IMR-90 (cell line): ENCODE measurements around the gene C19orf73. TPM values are rescaled to one million over a fixed set of nuclear protein-coding genes. Genes with fewer than 3 reads are reported as not detected.
"Not testable (repeated sequence)": the region's sequence is repeated elsewhere in the genome, so short reads cannot be mapped to it uniquely, and the experiment has no call there.

Source experiments
- ATAC-seq: fragments of 200-7000 bp; cut with Tn5 transposase; 2 replicates; pipeline ENCODE4 v1.9.1; 2020; ENCODE audit warnings: low read depth, mild to moderate bottlenecking, moderate library complexity
- BruUV-seq: library from RNA; stranded (reverse); fragments of 400-500 nt; replicated peaks from 2 replicates; lab custom pipeline; 2021; lab: Mats Ljungman, UMichigan
- CTCF ChIA-PET: fragments of 300-600 bp; formaldehyde crosslinking; extraction: SDS; loops from one replicate; lab custom pipeline; 2021; ENCODE audit warnings: antibody characterized with exemption; lab: Yijun Ruan, JAX
- POLR2A ChIA-PET: fragments of 300-600 bp; sonication (Branson Sonifier 250); formaldehyde crosslinking; loops from one replicate; lab custom pipeline; 2022; ENCODE audit warnings: antibody characterized with exemption; ENCODE audit not compliant: unreplicated experiment; lab: Charles Lee
- DNase-seq: peaks from one replicate; pipeline ENCODE4 v3.0.0; 2013
- H2AFZ ChIP-seq: replicated peaks from 2 replicates; pipeline ENCODE3; 2013; ENCODE audit warnings: low read length, mild to moderate bottlenecking; ENCODE audit not compliant: poor library complexity
- H2AK5ac ChIP-seq: 2 replicates; pipeline ENCODE4 v1.6.1; 2013; ENCODE audit warnings: low read depth, low read length, inconsistent platforms
- H2AK9ac ChIP-seq: replicated peaks from 2 replicates; pipeline ENCODE3; 2013; ENCODE audit warnings: mild to moderate bottlenecking, low read depth, low read length, moderate library complexity; ENCODE audit not compliant: poor library complexity
- H2BK120ac ChIP-seq: 2 replicates; pipeline ENCODE4 v1.6.1; 2013; ENCODE audit warnings: low read depth, low read length, inconsistent platforms
- H2BK15ac ChIP-seq: 3 replicates; pipeline ENCODE4 v1.6.1; 2013; ENCODE audit warnings: low read depth, low read length, inconsistent platforms
- H2BK20ac ChIP-seq: 2 replicates; pipeline ENCODE4 v1.6.1; 2013; ENCODE audit warnings: low read depth, mild to moderate bottlenecking, inconsistent platforms, low read length, moderate library complexity
- H2BK5ac ChIP-seq: 2 replicates; pipeline ENCODE4 v1.6.1; 2013; ENCODE audit warnings: mild to moderate bottlenecking, low read depth, low read length, inconsistent platforms; ENCODE audit not compliant: poor library complexity, severe bottlenecking
- H3K14ac ChIP-seq: replicated peaks from 2 replicates; pipeline ENCODE4 v1.6.1; 2013; ENCODE audit warnings: low read depth, low read length, inconsistent platforms
- H3K18ac ChIP-seq: 2 replicates; pipeline ENCODE4 v1.6.1; 2013; ENCODE audit warnings: low read depth, low read length, control low read depth
- H3K23ac ChIP-seq: 2 replicates; pipeline ENCODE4 v1.6.1; 2013; ENCODE audit warnings: low read depth, low read length, inconsistent platforms
- H3K27ac ChIP-seq: 2 replicates; pipeline ENCODE4 v1.5.1; 2013; ENCODE audit warnings: mild to moderate bottlenecking, control low read depth, low read length; ENCODE audit not compliant: insufficient read depth
- H3K27me3 ChIP-seq: 2 replicates; pipeline ENCODE4 v1.6.1; 2013; ENCODE audit warnings: low read length; ENCODE audit not compliant: control insufficient read depth, insufficient read depth
- H3K36me3 ChIP-seq: 2 replicates; pipeline ENCODE4 v1.6.1; 2013; ENCODE audit warnings: low read length, mixed read lengths; ENCODE audit not compliant: control insufficient read depth, insufficient read depth
- H3K4ac ChIP-seq: 2 replicates; pipeline ENCODE4 v1.6.1; 2013; ENCODE audit warnings: low read depth, low read length, inconsistent platforms
- H3K4me1 ChIP-seq: 2 replicates; pipeline ENCODE4 v1.6.1; 2013; ENCODE audit warnings: low read length, mixed read lengths; ENCODE audit not compliant: control insufficient read depth, insufficient read depth
- H3K4me2 ChIP-seq: 2 replicates; pipeline ENCODE4 v1.6.1; 2013; ENCODE audit warnings: low read depth, mild to moderate bottlenecking, control low read depth, low read length, moderate library complexity
- H3K4me3 ChIP-seq: 2 replicates; pipeline ENCODE4 v1.5.1; 2013; ENCODE audit warnings: low read depth, mild to moderate bottlenecking, control low read depth, low read length, moderate library complexity; ENCODE audit not compliant: insufficient read depth
- H3K56ac ChIP-seq: 2 replicates; pipeline ENCODE4 v1.6.1; 2013; ENCODE audit warnings: low read length, inconsistent platforms; ENCODE audit not compliant: insufficient read depth; ENCODE audit errors: extremely low read depth
- H3K79me1 ChIP-seq, 2 experiments: 2 replicates each; pipeline ENCODE4 v1.6.1; 2013; ENCODE audit warnings: low read length in 2 of 2, inconsistent platforms in 1 of 2, low read depth in 1 of 2
- H3K9ac ChIP-seq: 2 replicates; pipeline ENCODE4 v1.6.1; 2013; ENCODE audit warnings: low read depth, low read length, control low read depth
- H3K9me1 ChIP-seq: 2 replicates; pipeline ENCODE4 v1.6.1; 2013; ENCODE audit warnings: low read length, inconsistent platforms; ENCODE audit not compliant: insufficient read depth
- H3K9me3 ChIP-seq: 2 replicates; pipeline ENCODE4 v1.6.1; 2013; ENCODE audit warnings: low read length; ENCODE audit not compliant: control insufficient read depth, insufficient read depth
- H4K20me1 ChIP-seq: 2 replicates; pipeline ENCODE4 v1.6.1; 2013; ENCODE audit warnings: low read length, inconsistent platforms; ENCODE audit not compliant: insufficient read depth
- H4K5ac ChIP-seq: 2 replicates; pipeline ENCODE4 v1.6.1; 2013; ENCODE audit warnings: mild to moderate bottlenecking, low read depth, low read length, control low read depth
- H4K8ac ChIP-seq, 2 experiments: 2 replicates each; pipeline ENCODE4 v1.6.1; 2013; ENCODE audit warnings: low read depth in 2 of 2, low read length in 2 of 2, control low read depth in 1 of 2, inconsistent platforms in 1 of 2
- H4K91ac ChIP-seq: 2 replicates; pipeline ENCODE4 v1.6.1; 2013; ENCODE audit warnings: low read depth, low read length, inconsistent platforms; ENCODE audit not compliant: insufficient read depth
- CHD1 ChIP-seq: IDR thresholded peaks from 2 replicates; pipeline ENCODE4 v1.6.1; 2012; ENCODE audit warnings: low read depth, low read length, improper control_type of control experiment
- MAZ ChIP-seq: IDR thresholded peaks from 2 replicates; pipeline ENCODE4 v1.6.1; 2012; ENCODE audit warnings: low read depth, mild to moderate bottlenecking, low read length, improper control_type of control experiment, moderate library complexity, borderline replicate concordance
- NFE2L2 ChIP-seq: fragments of 150-350 bp; IDR thresholded peaks from 2 replicates; pipeline ENCODE4 v1.6.1; 2016; ENCODE audit warnings: low read depth, mild to moderate bottlenecking, low read length
- RFX5 ChIP-seq: IDR thresholded peaks from 2 replicates; pipeline ENCODE4 v1.8.0; 2012; ENCODE audit warnings: low read depth, mild to moderate bottlenecking, low read length, moderate library complexity
- WGBS, 2 experiments: methylation state at CpG; one replicate each; pipeline versions ENCODE4 v1.1.5 to v1.1.7; 2013; ENCODE audit warnings: missing lambda C conversion rate in 2 of 2; ENCODE audit not compliant: insufficient read length in 1 of 2; ENCODE audit errors: extremely low coverage in 2 of 2; 5-methylcytosine and 5-hydroxymethylcytosine counted together
- dilution Hi-C: fragments of 300-500 bp; cut with HindIII; formaldehyde crosslinking; loops from one replicate; pipeline ENCODE4 v1.14.3; 2018; ENCODE audit warnings: low sequenced_read_pairs; ENCODE audit not compliant: unreplicated experiment
- in situ Hi-C: fragments of 300-500 bp; cut with MboI; formaldehyde crosslinking; loops from 3 replicates; pipeline ENCODE4 v1.14.3; 2019; ENCODE audit warnings: low sequenced_read_pairs, inconsistent platforms, mixed read lengths
- intact Hi-C: fragments of 100-400 bp; cut with micrococcal nuclease; formaldehyde crosslinking; loops from 2 replicates; pipeline ENCODE4 v1.10.0; 2022
- polyA plus RNA-seq, 3 experiments: library from polyadenylated mRNA; depleted of rRNA; stranded (reverse); fragments of >200 nt; gene quantifications; 2 replicates each; pipeline ENCODE4 v1.2.3, GENCODE V29; 2012; ENCODE audit warnings: low replicate concordance in 1 of 3
- total RNA-seq: library from RNA; depleted of rRNA; stranded (reverse); fragments of >200 nt; gene quantifications from 2 replicates; pipeline ENCODE4 v1.2.3, GENCODE V29; 2012

Gene C19orf73
- total and polyA plus RNA-seq, 2 of the 4 experiments (the other 2 are of a cell fraction) = 1.2 TPM; not detected in 1

- TF ChIP-seq MAZ = no peak
- no peak for TF ChIP-seq RFX5
Observed at GRCh38 chr19:49148784-49149651, 30.1 kb upstream of the C19orf73 start (continued).

GRCh38 chr19:49148044-49148682 lies 29.2 kb upstream of the C19orf73 start:
- ATAC-seq (no peak), DNase-seq (no peak)
- Histone ChIP-seq H3K27ac (no peak overlapping the region), H3K23ac (no peak overlapping the region; the same call in 1 of the 2 replicates), H2BK15ac (no peak overlapping the region), H4K91ac (no peak overlapping the region), H3K9me3 (no peaks in the 10 kb centered on the region), H2AK9ac (peak overlapping the region; percentile 37), H2AK5ac (no peak overlapping the region), H2BK120ac (no peak overlapping the region), H3K56ac (no peak overlapping the region), H3K14ac (no peak overlapping the region), H2BK20ac (no peak overlapping the region), H3K27me3 (no peaks in the 10 kb centered on the region), H3K9ac (no peak overlapping the region), H3K4ac (no peak overlapping the region), H4K5ac (no peak overlapping the region), H3K9me1 (no peaks in the 10 kb centered on the region), H3K4me3 (no peak overlapping the region), H4K20me1 (no peaks in the 10 kb centered on the region), H4K8ac (no peak overlapping the region), H3K36me3 (no peaks in the 10 kb centered on the region), H3K18ac (no peak overlapping the region), H3K79me1 (0 out of 4 replicates have a peak, but pooled peaks cover 0 to 7% of the 10 kb centered on the region in 2 experiments), H2AFZ (no peak overlapping the region), H2BK5ac (no peak overlapping the region), H3K4me2 (no peak overlapping the region), H3K4me1 (peaks cover 12% of the 10 kb centered on the region)
- CTCF ChIA-PET = interaction anchor here (2.0 kb wide), 1 partner anchor 50 kb away, joined by 6 read pairs; no protein-coding TSS in a partner anchor
- TF ChIP-seq NFE2L2 = no peak
- no peak for TF ChIP-seq CHD1
- intact Hi-C loops (no loop called here), in situ Hi-C loops (no loop called here), dilution Hi-C loops (no loop called here)
- 100% methylated on average over 2 of the region's 11 CpGs; no CpG with 5 or more reads in 1 of the 2 experiments for WGBS, 2 experiments
- no TSS peak for BruUV-seq
- POLR2A ChIA-PET = no interaction called here

GRCh38 chr19:49146408-49146770 lies 27.4 kb upstream of the C19orf73 start:
- peak overlapping the region; percentile 87 for H3K4me2 ChIP-seq
- peak overlapping the region; percentile 13; the same call in 1 of the 2 replicates for H2AK5ac ChIP-seq
- H2BK15ac ChIP-seq, H3K27me3 ChIP-seq, H2BK5ac ChIP-seq, ATAC-seq, H2AK9ac ChIP-seq, H4K5ac ChIP-seq, dilution Hi-C loops, H2BK20ac ChIP-seq, H4K91ac ChIP-seq, H3K4ac ChIP-seq, H2BK120ac ChIP-seq, POLR2A ChIA-PET, H3K36me3 ChIP-seq, H3K14ac ChIP-seq, H3K18ac ChIP-seq, H3K27ac ChIP-seq, H4K20me1 ChIP-seq, BruUV-seq, H3K79me1 ChIP-seq, H3K9me1 ChIP-seq, H3K9me3 ChIP-seq, H3K23ac ChIP-seq, H3K9ac ChIP-seq, H3K56ac ChIP-seq, H3K4me3 ChIP-seq, in situ Hi-C loops: not testable (repeated sequence)
- peak; percentile 19 for DNase-seq
- intact Hi-C loops = loop anchor here (1.0 kb wide), 1 partner anchor 48 kb away; no protein-coding TSS in a partner anchor
- peak overlapping the region; percentile 94 for H2AFZ ChIP-seq
- CTCF ChIA-PET = interaction anchor here (0.6 to 2.0 kb wide), 8 partner anchors 10 to 176 kb away, joined by 3 to 10 read pairs (median 3); partner anchors contain the start of gene LIN7B
- H3K4me1 ChIP-seq = peaks cover 12% of the 10 kb centered on the region
- H4K8ac ChIP-seq = peak overlapping the region; percentile 41 to 80; a peak in 2 of 4 replicates
- 10% methylated on average over 2 of the region's 7 CpGs; no CpG with 5 or more reads in 1 of the 2 experiments for WGBS, 2 experiments
